ENCODE results near the gene MTHFD1L. TPM values are rescaled to one million over a fixed set of nuclear protein-coding genes. Genes with fewer than 3 reads are reported as not detected.

The MTHFD1L gene
- total RNA-seq, 1 donor from 2014 or later = 107 TPM

DNA sequence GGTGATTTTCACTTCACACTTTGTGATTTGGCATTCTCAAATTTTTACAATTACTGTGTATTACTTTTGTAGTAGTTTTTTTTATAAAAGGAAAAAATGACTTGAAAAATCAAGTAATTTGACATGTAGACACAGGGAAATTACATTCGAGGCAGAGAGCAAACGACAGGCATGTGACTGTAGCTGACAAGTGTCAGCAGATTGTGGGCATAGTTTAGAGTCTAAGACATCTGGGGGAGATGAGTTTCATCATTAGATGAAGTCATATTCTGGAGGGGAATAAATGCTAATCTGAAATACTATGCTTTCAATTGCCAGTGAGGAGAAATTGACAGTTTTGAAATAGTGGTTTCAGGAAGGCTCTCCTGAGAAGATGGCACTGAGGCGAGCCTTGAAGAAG is 126.0 kb downstream of the MTHFD1L start:
- Mint-ChIP-seq H3K9me3 (ENCODE audit: unreplicated experiment) (no peaks in the 10 kb centered on the region), H3K27me3 (ENCODE audit: low read depth, unreplicated experiment) (no peaks in the 10 kb centered on the region)
- no peak for TF ChIP-seq CTCF (IDR thresholded peaks at IDR 0.05; ENCODE audit: insufficient read depth, low read depth, low read length)
- no peak for TF ChIP-seq EZH2 (IDR thresholded peaks at IDR 0.05; ENCODE audit: insufficient read depth, low read length)

DNA sequence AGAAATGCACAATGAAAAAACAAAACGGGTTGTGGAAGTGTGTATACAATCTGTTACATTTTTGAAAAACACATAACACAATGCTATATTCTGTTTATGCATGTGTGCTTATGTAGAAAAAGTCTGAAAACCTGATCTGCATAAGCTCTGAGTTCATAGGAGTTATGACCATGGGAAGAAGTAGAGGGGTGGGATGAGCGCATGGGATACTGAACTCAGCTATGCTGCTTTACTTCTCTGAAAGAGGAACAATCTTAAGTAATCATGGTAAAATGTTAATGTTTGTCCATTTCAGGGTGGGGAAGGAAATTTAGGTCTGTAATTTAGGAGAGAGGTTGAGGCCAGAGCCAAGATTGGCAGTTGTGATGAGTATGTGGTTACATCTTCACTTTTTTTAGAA is 126.8 kb downstream of the MTHFD1L start:
- Histone ChIP-seq H3K79me2 (ENCODE audit: insufficient read depth, low read length) (no peaks in the 10 kb centered on the region), H3K9me3 (ENCODE audit: insufficient read depth, low read depth, low read length) (no peaks in the 10 kb centered on the region), H4K20me1 (ENCODE audit: insufficient read depth, low read length) (peaks cover 3% of the 10 kb centered on the region), H3K27me3 (ENCODE audit: insufficient read depth, low read length) (no peaks in the 10 kb centered on the region), H3K9ac (ENCODE audit: low read length) (no peak overlapping the region), H3K4me1 (ENCODE audit: insufficient read depth, low read length) (no peaks in the 10 kb centered on the region), H3K4me3 (ENCODE audit: insufficient read depth, low read depth, low read length) (no peak overlapping the region), H3K4me2 (ENCODE audit: low read length) (no peak overlapping the region), H3K36me3 (ENCODE audit: insufficient read depth, low read length) (peaks cover 12% of the 10 kb centered on the region), H3K27ac (ENCODE audit: low read depth, low read length) (no peak overlapping the region), H2AFZ (ENCODE audit: low read depth, low read length) (no peak overlapping the region)
- FAIRE-seq = no peak
- H3K36me3 Mint-ChIP-seq (ENCODE audit: low read depth, unreplicated experiment) = peaks cover 29% of the 10 kb centered on the region
- no peaks in the 10 kb centered on the region for H3K9me3 Mint-ChIP-seq (ENCODE audit: unreplicated experiment)
- no peaks in the 10 kb centered on the region for H3K27me3 Mint-ChIP-seq (ENCODE audit: low read depth, unreplicated experiment)
- no peak for DNase-seq (ENCODE audit: low read depth)
- no peaks in the 10 kb centered on the region for H3K4me1 Mint-ChIP-seq (ENCODE audit: low read depth, unreplicated experiment)
- no peak overlapping the region for H3K4me3 Mint-ChIP-seq (ENCODE audit: unreplicated experiment)
- no peak for TF ChIP-seq EZH2 (IDR thresholded peaks at IDR 0.05; ENCODE audit: insufficient read depth, low read length)
- no peak overlapping the region for H3K27ac Mint-ChIP-seq (ENCODE audit: unreplicated experiment)

More for the DNA sequence above, 126.0 kb downstream of the MTHFD1L start:
- H3K36me3 ChIP-seq (ENCODE audit: insufficient read depth, low read length) = peaks cover 12% of the 10 kb centered on the region
- DNase-seq (ENCODE audit: low read depth) = no peak
- no peak for FAIRE-seq
- H3K4me2 ChIP-seq (ENCODE audit: low read length) = no peak overlapping the region
- no peaks in the 10 kb centered on the region for H3K79me2 ChIP-seq (ENCODE audit: insufficient read depth, low read length)
- no peaks in the 10 kb centered on the region for H3K4me1 ChIP-seq (ENCODE audit: insufficient read depth, low read length)
- Mint-ChIP-seq H3K4me1 (ENCODE audit: low read depth, unreplicated experiment) (no peaks in the 10 kb centered on the region), H3K4me3 (ENCODE audit: unreplicated experiment) (no peak overlapping the region), H3K27ac (ENCODE audit: unreplicated experiment) (no peak overlapping the region), H3K36me3 (ENCODE audit: low read depth, unreplicated experiment) (peaks cover 27% of the 10 kb centered on the region)
- H3K27ac ChIP-seq (ENCODE audit: low read depth, low read length) = no peak overlapping the region
- no peak overlapping the region for H3K4me3 ChIP-seq (ENCODE audit: insufficient read depth, low read depth, low read length)
- H3K9ac ChIP-seq (ENCODE audit: low read length) = no peak overlapping the region
- no peaks in the 10 kb centered on the region for H3K9me3 ChIP-seq (ENCODE audit: insufficient read depth, low read depth, low read length)
- H4K20me1 ChIP-seq (ENCODE audit: insufficient read depth, low read length) = peaks cover 5% of the 10 kb centered on the region
- H2AFZ ChIP-seq (ENCODE audit: low read depth, low read length) = no peak overlapping the region
- H3K27me3 ChIP-seq (ENCODE audit: insufficient read depth, low read length) = no peaks in the 10 kb centered on the region

GRCh38 chr6:150992703-150993102 is 127.2 kb downstream of the MTHFD1L start:
- FAIRE-seq (no peak), DNase-seq (ENCODE audit: low read depth) (no peak)
- H3K4me1 Mint-ChIP-seq (ENCODE audit: low read depth, unreplicated experiment) = no peaks in the 10 kb centered on the region
- no peaks in the 10 kb centered on the region for H3K27me3 Mint-ChIP-seq (ENCODE audit: low read depth, unreplicated experiment)
- no peak overlapping the region for H3K4me3 Mint-ChIP-seq (ENCODE audit: unreplicated experiment)
- Histone ChIP-seq H4K20me1 (ENCODE audit: insufficient read depth, low read length) (no peaks in the 10 kb centered on the region), H3K9me3 (ENCODE audit: insufficient read depth, low read depth, low read length) (no peaks in the 10 kb centered on the region), H3K4me1 (ENCODE audit: insufficient read depth, low read length) (no peaks in the 10 kb centered on the region), H3K4me3 (ENCODE audit: insufficient read depth, low read depth, low read length) (no peak overlapping the region), H2AFZ (ENCODE audit: low read depth, low read length) (no peak overlapping the region), H3K27me3 (ENCODE audit: insufficient read depth, low read length) (no peaks in the 10 kb centered on the region), H3K79me2 (ENCODE audit: insufficient read depth, low read length) (no peaks in the 10 kb centered on the region), H3K27ac (ENCODE audit: low read depth, low read length) (no peak overlapping the region), H3K4me2 (ENCODE audit: low read length) (no peak overlapping the region), H3K36me3 (ENCODE audit: insufficient read depth, low read length) (peaks cover 12% of the 10 kb centered on the region), H3K9ac (ENCODE audit: low read length) (no peak overlapping the region)
- peaks cover 27% of the 10 kb centered on the region for H3K36me3 Mint-ChIP-seq (ENCODE audit: low read depth, unreplicated experiment)
- H3K27ac Mint-ChIP-seq (ENCODE audit: unreplicated experiment) = no peak overlapping the region
- TF ChIP-seq CTCF (IDR thresholded peaks at IDR 0.05; ENCODE audit: insufficient read depth, low read depth, low read length) = no peak
- TF ChIP-seq EZH2 (IDR thresholded peaks at IDR 0.05; ENCODE audit: insufficient read depth, low read length) = no peak
- H3K9me3 Mint-ChIP-seq (ENCODE audit: unreplicated experiment) = no peaks in the 10 kb centered on the region

Measured in astrocyte (in vitro differentiated cells and primary cell).